AG09309 (cell line): Measurements from ENCODE around the gene HAUS3.

Experiments used
- DNase-seq: peaks from one replicate; pipeline ENCODE4 v3.0.0-alpha.2; 2010; ENCODE audit warnings: low read depth
- H3K4me3 ChIP-seq: 2 replicates; pipeline ENCODE4 v1.5.1; 2011; ENCODE audit warnings: mild to moderate bottlenecking, low read depth, low read length, moderate library complexity; ENCODE audit not compliant: control insufficient read depth
- TF ChIP-seq, protein P1 (sequence below): IDR thresholded peaks from 2 replicates; pipeline ENCODE4 v1.5.1; 2011; ENCODE audit warnings: mild to moderate bottlenecking, low read depth, low read length, inconsistent platforms; ENCODE audit not compliant: insufficient read depth, control insufficient read depth; ENCODE audit errors: missing control alignments

The HAUS3 gene

DNA sequence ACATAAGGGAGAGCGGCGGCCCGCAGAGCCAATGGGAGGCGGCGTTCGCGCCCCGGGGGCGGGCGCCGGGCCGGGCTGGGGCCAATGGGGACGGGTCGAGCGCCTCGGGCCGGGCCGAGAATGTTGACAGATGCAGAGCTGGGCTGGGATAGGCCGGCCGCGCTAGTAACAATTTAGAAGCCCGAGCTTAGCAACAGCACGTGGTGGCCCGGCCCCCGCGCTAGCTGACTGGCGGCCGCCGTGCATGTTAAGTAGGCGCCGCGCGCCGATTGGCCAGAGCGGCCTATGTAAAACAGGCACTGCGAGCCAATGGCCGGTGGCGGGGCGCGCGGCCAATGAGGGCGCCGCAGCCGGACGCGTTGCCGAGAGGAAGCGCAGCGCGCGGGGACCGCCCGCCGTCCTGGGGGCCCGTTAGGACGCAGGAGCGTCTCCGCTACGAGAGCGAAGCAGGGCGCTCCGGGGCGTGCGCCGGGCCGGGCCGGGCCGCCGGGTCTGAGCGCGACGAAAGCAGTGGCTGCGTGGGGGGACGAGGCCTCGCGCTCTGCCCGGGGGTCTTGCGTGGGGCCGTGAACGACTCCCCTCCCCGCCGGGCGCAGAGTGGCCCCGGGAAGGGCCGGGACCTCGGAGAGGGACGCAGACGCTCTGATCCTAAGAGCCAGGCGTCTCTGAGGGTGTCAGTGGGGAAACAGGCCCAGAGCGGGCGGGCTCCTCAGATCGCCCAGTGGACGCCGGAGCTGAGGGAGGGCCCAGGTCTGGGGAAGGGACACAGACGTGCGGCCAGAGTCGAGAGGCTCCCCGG, 20.4 kb upstream of the HAUS3 start:
- TF ChIP-seq, protein P1, sequence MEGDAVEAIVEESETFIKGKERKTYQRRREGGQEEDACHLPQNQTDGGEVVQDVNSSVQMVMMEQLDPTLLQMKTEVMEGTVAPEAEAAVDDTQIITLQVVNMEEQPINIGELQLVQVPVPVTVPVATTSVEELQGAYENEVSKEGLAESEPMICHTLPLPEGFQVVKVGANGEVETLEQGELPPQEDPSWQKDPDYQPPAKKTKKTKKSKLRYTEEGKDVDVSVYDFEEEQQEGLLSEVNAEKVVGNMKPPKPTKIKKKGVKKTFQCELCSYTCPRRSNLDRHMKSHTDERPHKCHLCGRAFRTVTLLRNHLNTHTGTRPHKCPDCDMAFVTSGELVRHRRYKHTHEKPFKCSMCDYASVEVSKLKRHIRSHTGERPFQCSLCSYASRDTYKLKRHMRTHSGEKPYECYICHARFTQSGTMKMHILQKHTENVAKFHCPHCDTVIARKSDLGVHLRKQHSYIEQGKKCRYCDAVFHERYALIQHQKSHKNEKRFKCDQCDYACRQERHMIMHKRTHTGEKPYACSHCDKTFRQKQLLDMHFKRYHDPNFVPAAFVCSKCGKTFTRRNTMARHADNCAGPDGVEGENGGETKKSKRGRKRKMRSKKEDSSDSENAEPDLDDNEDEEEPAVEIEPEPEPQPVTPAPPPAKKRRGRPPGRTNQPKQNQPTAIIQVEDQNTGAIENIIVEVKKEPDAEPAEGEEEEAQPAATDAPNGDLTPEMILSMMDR: no peak
- peak overlapping the region; percentile 50 for H3K4me3 ChIP-seq
- peak; percentile 98 for DNase-seq

DNA sequence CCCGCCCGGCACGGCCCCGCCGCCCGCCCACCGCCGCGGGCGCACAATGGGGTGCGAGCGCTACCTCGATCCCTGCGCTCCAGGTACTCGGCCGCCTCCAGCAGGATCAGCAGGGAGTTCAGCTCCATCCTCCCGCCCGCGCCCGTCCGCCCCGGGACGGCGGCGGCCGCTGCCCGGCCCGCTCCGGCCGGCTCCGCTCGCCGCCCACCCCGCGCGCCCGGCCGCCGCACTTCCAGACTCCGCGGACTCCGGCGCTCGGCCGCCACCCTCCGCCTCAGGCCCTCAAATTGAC, 19.9 kb upstream of the HAUS3 start, which contains the start of gene MXD4:
Gene MXD4, minus strand, starts transcription at position 257 of the 292 bp plus-strand sequence. Its CDS starts 129 bp downstream, at position 128.
- TF ChIP-seq, protein P1: no peak

GRCh38 chr4:2261110-2261852, 19.4 kb upstream of the HAUS3 start:
- peak overlapping the region; percentile 96 for H3K4me3 ChIP-seq
- TF ChIP-seq, protein P1: no peak
- no peak for DNase-seq

More for the DNA sequence above, 19.9 kb upstream of the HAUS3 start, which contains the start of gene MXD4:
- peak within 1 kb of the TSS; percentile 96 for H3K4me3 ChIP-seq
- DNase-seq: no peak

- TF ChIP-seq, protein P1: no peak
- peak overlapping the region; percentile 96 for H3K4me3 ChIP-seq
- DNase-seq: no peak
Measured at GRCh38 chr4:2260344-2261109, 18.6 kb upstream of the HAUS3 start.

- no peak for DNase-seq
- TF ChIP-seq, protein P1: no peak
- peak overlapping the region; percentile 96 for H3K4me3 ChIP-seq
Measured at GRCh38 chr4:2259541-2260343, 17.8 kb upstream of the HAUS3 start.
